HG03066 (cell line): ENCODE results near the gene ST7.

Experiments used
- ATAC-seq: cut with Tn5 transposase; IDR thresholded peaks from one replicate; pipeline ENCODE4 v1.9.1; 2021; ENCODE audit warnings: low read depth; ENCODE audit not compliant: unreplicated experiment

Gene ST7

DNA sequence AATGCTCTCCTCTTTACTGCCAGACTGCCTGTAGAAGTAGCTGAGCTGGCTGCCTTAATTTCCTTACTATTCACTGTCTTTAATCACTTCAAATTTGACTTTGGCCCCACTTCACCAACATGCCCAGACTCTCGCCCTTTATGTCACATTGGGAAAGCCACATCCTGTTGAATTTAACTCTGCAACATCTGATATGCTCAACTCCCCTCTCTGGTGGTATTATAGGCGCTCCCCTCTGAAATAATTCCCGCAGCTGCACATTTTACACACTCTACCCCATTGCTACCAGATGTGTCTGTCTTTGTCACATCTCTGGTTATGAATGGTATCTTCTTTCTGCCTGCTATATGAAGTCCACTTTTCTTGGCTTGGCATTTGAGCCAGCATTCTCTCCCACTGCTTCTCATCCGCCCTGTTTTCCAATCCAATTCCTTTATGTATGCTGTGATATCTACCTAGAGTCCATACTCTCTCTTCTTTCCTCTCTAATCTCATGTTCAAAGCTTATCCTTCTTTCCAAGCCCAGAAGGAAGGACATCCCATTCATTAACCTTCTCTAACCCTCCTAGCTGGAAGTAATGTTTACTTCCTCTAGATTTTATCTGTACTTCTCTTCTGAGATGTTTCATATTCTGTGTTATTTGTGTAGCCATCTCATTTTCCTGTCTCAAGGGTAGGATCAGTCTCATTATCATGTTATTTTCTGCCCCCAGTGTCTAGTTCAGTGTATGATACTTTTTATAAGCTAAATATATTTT, 134.5 kb downstream of the ST7 start:
- ATAC-seq = no peak

DNA sequence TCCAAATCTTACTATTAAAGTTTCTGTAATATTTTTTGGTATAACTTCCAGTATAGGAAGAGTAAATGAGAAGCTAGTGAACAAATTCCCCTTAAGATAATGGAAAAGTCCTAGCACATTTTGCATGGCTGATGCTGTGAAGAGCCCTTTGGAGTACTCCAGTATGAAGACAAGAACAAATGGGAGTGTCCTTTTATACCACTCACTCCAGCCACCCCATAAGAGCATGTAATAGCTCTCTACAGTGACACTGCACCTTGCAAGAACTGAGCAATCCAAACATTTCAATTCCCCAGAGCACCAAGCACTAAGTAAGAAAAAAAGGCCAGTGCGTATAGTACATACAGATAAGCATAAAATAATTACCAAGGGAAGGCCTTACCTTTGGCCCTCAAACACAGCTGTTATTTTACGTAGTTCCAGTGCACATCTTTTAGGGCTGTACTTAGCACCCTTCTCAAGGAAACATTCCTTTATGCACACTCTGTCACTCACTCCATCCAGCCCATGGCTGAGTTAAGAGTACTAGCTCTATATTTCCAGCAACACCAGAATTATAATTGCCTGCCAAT, 135.4 kb downstream of the ST7 start:
- ATAC-seq = no peak

DNA sequence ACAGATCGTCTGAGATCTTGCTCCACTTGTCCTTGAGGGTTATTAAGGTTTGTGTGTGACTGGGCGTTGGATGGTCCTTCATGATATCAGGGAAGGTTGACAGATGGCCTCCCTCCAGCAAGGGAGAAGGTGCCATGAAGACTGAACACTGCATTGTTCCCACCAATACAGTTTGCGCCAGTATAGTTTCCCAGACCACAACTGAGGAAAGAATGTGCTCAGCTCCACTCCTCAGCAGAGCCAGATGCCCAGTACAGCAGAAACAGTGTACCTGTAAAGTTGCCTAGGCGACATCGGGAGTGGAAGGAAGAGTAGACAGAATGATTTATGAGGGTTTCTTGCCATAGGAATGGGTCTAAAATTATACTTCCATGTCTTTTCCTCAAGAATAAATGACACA, 137.5 kb downstream of the ST7 start:
- no peak for ATAC-seq

DNA sequence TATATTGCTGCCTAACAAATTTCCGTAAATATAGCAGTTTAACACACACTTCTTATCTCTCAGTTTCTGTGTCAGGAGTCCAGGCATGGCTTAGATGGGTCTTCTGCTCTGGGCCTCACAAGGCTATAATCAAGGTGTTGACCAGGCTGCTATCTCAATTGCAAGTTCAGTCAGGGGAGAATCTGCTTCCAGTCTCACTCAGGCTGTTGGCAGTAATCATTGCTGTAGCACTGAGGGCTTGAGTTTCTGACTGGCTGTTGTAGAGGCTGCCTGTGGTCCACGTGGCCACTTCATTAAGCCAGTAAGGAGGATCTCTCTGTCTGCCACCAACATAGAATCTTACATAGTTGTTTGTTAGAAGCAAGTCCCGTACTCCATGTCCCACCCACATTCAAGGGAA, 138.4 kb downstream of the ST7 start:
- no peak for ATAC-seq

DNA sequence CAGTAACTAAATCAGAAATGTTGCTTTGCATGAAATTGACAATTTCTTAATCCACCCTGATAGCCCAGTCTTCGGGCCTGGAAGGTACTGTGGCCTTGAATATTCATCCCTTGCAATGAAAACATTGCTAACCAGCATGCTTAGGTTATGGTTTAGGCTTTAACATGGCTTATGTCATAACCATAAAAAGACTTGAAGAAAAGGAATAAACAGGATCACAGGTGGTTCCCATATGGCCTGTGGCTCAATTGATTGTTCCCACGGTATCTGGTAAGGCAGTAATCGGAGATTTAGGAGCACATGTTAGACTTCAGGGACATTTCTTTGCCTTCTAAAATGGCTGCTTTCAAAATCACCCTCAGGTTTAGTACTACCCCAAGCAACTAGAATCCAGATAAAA, 139.5 kb downstream of the ST7 start:
- ATAC-seq = no peak

DNA sequence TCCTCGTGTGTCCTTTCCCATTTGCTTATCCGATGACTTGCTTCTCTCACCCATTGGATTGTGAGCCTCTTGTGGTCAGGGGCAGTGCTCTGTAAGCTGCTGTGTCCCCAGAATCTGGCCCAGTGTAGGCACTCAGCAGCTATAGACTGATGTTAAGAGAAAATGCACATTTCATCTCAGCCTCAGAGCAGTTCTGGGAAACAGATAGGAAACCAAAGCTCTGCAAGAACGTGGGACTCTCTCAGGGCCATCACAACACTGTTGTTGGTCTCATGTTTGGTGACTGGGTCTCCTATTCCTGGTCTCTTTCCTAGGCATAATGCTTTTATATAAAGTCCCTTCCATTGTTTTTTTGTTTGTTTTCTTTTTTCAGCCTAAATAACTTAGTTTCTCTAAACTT, 141.2 kb downstream of the ST7 start:
- no peak for ATAC-seq

DNA sequence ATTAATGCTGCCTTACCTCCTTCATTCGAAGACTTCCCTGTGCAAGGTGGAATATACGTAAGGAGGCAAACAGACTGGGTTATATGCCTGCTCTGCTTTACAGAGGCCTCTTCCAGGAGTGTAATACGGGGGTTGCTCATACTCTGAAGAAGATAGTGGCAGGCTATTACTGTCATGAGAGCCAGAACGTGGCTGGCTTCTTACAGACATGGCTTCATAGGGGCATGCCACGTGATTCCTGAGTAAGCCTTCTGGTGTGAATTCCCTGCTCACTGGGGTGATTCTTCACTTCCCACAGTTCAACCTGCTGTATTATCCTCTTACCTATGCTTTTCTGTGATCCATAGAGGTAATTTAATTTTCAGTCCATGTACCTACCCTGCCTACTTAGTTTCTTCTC, 141.8 kb downstream of the ST7 start:
- no peak for ATAC-seq

DNA sequence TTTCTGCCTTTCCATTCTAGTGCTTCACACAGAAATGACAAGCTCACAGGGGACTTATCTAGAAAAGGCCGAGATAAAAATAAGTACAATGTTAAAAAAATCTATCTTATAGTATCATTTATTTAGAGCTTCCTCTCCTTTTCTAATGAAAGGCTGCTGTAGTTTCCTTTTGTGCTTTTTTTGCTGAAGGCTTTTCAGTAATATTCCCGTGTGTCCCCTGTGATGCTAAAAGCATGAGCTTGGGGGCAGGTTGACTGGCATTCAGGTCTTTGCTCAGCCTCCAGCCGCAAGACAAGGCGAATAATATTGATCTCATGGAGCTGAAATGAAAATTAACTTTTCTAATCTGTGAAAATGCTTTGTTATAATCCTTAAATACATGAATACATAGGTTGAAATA, 143.0 kb downstream of the ST7 start:
- no peak for ATAC-seq

DNA sequence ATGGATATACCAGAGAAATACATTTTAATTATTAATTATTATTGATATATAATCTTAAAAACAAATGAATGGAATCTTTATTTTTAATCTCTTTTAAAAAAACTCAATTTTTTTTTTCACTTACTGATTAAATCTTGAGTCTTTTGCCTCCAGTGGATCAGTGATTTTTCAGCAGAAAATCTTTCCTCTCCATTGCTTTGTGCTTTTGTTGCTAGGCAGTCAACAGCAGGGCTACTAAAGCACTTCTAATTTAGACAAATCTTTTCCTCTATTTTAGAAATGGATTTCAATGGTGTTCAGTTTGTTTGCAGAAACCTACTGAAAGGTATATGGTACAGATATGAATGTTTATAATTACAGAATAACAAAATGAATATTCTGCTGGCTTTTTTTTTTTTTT, 143.6 kb downstream of the ST7 start:
- no peak for ATAC-seq

DNA sequence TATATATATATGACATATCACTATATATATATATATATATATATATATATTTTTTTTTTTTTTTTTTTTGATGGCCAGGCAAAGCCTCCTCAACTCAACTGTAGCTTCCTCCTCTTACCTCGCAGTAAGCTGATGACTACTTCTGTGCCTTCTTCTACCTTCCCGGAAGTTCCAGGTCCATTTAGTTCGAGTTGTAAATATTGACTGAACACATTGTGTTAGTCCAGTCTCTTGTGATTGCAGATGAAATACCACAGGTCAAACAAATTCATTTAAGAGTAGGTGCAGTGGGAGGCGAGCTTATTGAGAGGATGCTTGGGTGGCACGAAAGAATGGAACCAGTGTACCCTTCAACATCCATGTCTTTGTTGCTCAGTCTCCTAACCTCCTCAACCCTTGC, 144.6 kb downstream of the ST7 start:
- ATAC-seq = no peak

DNA sequence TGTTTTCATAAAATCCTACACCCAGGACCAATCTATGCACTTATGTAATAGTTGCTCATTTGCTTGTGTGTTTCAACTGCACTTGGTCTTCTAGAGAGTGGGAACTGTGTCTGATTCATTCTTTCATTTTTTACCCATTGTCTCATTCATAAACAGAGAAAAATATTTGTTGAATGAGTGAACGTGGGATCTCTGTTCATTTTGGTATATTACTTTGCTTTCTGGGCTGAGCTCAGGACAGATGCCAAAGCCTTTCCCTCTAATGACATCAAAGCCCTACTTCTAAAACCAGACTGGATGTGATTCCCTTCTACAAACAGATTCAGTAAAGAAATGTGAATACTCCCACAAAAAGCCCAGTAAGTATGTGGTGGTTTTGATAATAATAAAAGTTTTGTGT, 145.2 kb downstream of the ST7 start:
- ATAC-seq = no peak

DNA sequence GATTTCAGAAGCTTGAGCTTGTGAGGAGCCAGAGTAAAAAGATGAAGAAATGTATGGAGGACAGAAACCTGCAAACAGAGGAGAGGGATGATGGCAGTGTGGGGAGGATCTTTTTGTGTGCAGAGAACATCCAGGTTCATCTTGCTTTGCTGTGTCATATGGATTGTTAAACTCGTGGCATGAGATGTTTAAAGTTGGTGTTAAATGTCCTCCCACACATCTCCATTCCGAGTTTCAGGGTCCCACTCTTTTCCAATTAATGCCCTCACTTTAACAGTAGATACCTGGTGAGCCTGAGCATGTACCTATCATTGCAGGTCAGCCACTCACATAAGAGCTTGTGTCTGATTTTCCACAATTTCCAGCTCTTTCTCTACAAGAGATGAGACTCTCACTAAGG, 147.7 kb downstream of the ST7 start:
- ATAC-seq = no peak

DNA sequence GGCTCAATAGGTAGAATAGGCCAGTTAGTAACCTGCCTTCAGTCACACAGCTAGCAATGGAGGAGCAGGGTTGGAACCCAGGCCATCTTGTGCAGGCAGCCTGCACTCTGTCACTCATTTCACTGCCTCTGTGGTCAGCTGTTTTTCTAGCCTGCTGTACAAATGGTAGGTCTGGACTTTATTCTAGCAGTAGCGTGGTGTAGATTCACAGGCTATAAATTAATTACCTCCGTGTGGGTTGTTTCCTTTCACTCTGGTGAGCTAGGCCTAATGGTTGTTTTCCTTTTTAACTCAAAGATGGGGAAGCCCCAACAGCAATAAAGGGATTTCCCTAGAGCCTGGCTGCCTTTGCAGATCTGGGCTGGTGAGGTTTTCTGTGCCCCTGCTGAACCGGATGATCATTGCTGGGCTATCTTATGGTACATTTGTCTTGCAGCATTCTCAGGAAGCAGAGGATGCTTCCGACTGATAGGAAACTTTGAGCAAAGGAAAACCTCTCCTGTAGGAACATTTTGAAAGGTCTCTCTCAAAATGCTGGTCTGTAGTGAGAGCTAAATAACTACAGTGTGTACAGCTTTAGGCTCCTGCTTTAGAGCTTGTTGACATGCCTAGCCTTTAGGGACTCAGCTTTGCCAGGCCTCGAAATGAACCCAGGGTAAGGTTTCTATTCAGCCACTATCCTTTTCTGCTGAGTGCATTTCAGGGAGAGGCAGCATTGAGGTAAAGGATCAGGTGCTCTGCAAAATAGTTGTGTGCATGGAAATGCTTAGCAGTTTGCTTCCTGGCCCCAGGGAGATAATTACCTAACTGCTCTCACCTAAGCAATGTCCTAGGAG, 157.4 kb downstream of the ST7 start:
- ATAC-seq = peak; percentile 95

DNA sequence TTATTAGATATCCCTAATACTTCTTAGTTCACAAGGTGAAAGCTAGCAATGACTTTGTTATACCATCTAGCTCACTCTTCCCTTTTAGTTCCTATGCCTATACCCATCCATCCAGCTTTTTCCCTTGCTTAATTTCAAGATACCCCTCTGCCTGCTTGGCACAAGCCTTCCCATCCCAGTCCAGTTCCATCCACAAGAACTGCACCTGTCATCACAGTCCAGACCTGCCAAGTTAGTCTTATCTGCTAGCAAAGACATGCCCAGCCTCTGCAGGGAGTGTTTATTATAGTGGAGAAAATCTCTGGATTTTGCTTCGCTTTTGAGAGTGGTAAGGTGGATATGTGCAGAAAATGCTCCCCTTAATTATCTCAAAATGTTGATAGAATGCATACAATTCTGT, 158.2 kb downstream of the ST7 start:
- no peak for ATAC-seq

DNA sequence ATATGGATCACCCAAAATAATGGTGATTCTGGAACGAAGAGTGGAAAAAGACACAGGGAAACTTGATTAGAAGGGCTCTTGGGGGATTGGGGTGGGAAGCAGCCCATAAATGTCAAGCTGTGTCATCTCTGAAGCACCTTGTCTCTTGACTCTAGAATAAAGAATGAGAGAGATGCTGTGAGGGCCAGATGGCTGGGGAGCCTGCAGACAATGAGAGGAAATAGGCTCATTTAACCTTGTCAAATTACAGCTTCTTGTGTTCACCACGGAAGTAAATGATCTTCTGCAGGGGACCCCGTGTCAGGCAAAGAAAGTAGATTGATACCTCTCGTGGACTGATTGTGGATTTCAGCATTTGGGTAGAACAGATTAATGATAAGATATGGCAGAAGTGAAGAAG, 159.3 kb downstream of the ST7 start:
- no peak for ATAC-seq

DNA sequence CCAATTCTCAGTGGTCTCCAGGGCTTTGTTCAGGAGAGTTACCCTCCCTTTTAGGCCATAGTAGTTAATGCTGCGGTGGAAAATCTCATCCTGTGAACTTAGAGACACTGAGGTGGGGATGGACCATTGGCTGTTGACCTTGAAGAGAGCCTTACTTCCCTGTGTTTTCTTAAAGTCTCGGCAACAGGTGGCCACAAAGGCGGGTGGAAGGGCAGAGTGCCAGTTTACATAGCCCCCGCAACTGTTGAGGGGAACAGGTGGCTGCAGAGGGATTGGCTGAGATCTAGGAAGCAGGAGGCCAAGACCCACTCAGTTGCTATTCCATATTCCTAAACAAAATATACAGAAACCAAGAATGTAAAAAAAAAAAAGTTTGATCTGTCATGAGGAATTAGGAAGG, 160.6 kb downstream of the ST7 start:
- no peak for ATAC-seq

DNA sequence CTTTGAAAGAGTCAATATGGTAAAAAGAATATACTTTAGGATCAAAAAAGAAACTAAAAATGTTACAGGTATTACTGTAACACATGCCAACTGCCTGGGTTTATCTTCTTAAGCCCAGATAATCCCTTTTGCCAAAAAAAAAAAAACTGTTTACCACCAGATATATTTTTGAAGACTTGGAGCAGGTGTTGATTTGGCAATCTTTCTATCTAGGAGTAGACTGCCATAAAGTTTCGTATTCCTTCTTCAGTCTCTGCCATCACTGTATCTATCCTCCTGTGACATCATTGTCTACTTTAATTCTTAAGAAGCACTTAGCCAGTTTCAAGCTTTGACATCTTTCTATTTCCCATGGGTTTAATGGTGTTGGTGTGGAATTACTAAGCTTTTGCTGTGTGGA, 161.0 kb downstream of the ST7 start:
- ATAC-seq = no peak

DNA sequence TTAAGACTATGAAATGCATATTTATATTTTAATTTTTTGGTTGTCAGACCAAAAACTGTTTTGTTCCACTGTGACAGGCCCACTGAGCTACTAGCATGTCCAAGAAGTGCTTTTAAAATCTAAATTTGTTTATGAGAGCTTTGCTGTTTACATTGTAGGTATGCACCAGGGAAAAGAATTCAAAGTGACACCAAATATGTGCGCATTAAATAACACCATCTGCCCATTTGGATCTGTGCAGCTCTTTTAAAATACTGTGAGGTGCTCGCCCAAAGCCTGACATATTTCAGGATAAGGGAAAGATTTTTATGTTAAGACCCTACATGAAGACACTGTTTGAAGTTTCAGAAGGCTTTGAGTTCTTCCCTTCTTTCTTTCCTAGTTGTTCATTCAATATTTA, 162.9 kb downstream of the ST7 start:
- ATAC-seq = no peak

DNA sequence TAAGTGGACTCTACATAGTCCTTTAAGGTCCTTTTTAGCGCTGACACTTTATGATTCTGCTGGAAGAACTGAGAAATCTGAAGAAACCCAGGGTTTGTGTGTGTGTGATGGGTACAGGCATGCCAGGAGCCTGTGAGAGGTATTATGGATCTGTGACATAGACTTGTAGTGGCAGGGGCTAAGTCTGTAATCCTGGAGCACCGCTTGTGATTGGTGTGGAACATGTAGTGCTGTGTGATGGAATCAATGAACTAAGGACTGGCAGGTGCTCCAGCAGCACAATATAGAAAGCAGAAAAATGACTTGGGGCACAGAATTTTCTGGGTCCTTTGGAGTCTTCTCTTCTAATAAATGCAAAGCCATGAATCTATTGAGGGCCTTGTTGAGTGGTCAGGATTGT, 163.9 kb downstream of the ST7 start:
- no peak for ATAC-seq

DNA sequence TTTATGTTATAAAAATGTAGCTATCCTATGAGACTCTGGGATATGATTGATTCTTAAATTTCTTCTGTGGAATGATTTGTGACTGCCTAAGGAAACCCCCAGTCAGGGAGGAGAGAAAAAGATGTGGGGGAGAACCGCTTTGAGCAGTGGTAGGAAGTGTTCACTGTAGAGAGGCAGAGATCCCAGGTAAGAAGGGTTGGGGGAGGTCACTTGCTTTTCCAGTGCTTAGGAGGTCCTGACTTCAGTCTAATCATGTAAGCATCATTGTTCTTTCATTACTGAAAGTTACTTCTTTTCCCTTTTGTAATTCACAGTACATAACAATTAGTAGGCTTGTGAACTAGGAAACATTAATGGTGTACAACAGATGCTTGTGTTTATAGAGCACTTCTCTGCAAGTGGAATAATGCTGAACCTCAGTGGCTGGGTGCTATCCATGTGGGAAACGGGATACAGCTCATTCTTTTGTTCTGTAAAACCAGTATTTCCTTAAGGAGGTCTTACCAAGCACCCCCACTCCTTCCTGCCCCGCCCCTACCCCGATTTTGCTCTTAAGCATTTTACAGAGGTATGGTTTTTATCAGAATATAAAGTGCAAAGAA, 165.4 kb downstream of the ST7 start:
- no peak for ATAC-seq

DNA sequence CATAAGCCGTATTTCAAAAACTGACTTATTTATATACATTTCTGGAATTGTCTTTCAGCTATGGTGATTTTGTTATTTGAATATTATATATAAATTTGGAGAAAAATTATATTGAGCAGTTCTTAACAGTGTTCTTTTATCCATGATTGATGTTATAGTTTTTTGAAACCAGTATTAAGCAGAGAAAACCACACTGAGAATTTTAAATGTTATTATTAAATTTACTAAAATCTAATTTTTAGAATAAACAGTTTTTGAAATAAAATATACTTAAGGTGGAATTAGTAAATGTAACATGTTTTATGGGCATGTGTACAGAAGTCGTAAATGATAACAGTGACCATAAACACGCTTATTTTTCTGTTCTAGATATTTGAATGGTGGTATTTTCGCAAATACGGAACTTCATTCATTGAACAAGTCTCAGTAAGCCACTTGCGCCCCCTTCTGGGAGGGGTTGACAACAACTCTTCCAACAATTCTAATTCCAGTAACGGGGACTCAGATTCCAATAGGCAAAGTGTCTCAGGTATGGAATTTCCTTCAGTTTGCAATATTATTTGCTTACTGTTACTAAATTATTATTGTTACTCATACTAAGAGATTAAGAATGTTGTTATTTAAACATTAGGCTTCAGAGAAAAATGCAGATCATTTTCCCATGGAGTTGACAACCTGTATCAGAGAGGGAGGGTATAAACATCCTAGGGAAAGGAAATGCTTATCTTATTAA, 166.1 kb downstream of the ST7 start:
- no peak for ATAC-seq
